ENCODE data around the gene CD34. TPM values are rescaled to one million over a fixed set of nuclear protein-coding genes. Genes with fewer than 3 reads are reported as not detected.

The CD34 gene
- total RNA-seq, 3 donors from 2014 or later = 7.7 to 26.9 (median 9.7) TPM

DNA sequence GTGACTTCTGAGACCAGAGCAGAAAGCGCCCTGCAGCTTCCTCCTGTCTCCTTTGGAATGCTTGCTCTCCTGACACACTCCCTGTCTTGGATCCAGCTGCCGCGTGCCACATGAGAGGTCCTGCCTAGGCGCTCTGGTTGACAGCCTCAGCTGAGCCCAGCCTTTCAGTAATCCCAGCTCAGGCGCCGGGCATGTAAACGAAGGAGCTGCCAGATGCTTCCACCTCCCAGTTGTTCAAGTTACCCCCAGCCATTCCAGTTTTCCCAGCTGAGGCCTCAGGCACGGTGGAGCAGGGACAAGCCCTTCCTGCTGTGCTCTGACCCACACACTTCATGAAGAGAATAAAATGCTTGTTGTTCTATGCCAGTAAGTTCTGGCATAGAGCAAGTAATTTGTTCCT, 14.3 kb upstream of the CD34 start:
- ATAC-seq = no peak
- TF ChIP-seq, protein P1, sequence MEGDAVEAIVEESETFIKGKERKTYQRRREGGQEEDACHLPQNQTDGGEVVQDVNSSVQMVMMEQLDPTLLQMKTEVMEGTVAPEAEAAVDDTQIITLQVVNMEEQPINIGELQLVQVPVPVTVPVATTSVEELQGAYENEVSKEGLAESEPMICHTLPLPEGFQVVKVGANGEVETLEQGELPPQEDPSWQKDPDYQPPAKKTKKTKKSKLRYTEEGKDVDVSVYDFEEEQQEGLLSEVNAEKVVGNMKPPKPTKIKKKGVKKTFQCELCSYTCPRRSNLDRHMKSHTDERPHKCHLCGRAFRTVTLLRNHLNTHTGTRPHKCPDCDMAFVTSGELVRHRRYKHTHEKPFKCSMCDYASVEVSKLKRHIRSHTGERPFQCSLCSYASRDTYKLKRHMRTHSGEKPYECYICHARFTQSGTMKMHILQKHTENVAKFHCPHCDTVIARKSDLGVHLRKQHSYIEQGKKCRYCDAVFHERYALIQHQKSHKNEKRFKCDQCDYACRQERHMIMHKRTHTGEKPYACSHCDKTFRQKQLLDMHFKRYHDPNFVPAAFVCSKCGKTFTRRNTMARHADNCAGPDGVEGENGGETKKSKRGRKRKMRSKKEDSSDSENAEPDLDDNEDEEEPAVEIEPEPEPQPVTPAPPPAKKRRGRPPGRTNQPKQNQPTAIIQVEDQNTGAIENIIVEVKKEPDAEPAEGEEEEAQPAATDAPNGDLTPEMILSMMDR (IDR thresholded peaks at IDR 0.05) = no peak
- no peaks in the 10 kb centered on the region for H3K4me1 ChIP-seq (ENCODE audit: low read depth)

DNA sequence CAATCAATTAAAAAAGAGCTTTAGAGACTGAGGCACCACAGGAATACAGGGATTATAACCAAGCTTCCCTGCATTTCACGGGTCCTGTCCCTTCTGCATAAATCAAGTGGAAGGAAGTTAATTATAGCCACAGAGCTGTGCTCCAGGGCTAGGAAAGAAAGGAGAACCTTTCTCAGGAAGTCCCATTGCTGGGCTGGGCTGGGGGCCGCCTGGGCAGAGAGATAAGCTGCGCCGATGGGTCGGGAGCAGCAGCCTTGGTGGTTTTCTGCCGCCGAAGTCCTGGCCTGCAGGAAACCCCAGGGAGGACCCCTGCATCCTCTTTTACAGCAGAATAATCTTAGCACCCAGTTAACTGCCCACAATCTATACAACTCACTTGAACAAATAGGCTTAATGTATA, 12.6 kb upstream of the CD34 start:
- TF ChIP-seq, protein P1 (IDR thresholded peaks at IDR 0.05) = no peak
- no peaks in the 10 kb centered on the region for H3K36me3 ChIP-seq (ENCODE audit: low read depth)
- no peaks in the 10 kb centered on the region for H3K9me3 ChIP-seq
- ATAC-seq = no peak
- peaks cover 3% of the 10 kb centered on the region for H3K4me1 ChIP-seq (ENCODE audit: low read depth)
- H3K4me3 ChIP-seq = no peak overlapping the region
- intact Hi-C loops (cut with DNase I, micrococcal nuclease) = no loop called here
- DNase-seq = no peak

More for the DNA sequence above, 14.3 kb upstream of the CD34 start:
- peak in 1 of 3 donors; percentile 48 for DNase-seq
- H3K36me3 ChIP-seq (ENCODE audit: low read depth) = no peaks in the 10 kb centered on the region
- no peaks in the 10 kb centered on the region for H3K9me3 ChIP-seq
- intact Hi-C loops (cut with DNase I, micrococcal nuclease) = no loop called here
- H3K4me3 ChIP-seq = no peak overlapping the region

DNA sequence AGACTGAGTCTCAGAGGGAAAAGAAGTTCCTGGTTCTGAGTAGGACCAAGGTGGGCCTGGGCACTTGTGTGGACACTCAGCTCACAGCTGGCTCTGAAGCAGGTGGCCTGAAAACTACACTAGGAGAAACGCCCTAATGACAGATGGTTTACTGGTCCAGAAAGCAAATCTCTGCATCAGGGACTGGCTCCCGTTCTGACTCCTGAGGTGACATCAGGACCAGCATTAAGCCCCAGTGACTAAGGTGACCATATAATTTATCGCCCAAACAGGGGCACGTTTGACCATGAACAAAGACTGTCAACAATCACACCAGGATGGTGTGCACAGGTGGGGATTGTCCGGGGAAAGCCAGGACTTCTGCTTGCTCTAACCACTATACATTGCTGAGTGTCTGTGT, 12.2 kb upstream of the CD34 start:
- Histone ChIP-seq H3K4me3 (no peak overlapping the region), H3K9me3 (no peaks in the 10 kb centered on the region), H3K36me3 (ENCODE audit: low read depth) (no peaks in the 10 kb centered on the region), H3K4me1 (ENCODE audit: low read depth) (peaks cover 3% of the 10 kb centered on the region)
- TF ChIP-seq, protein P1 (IDR thresholded peaks at IDR 0.05) = no peak
- DNase-seq (no peak), ATAC-seq (no peak)
- intact Hi-C loops (cut with DNase I, micrococcal nuclease) = no loop called here

DNA sequence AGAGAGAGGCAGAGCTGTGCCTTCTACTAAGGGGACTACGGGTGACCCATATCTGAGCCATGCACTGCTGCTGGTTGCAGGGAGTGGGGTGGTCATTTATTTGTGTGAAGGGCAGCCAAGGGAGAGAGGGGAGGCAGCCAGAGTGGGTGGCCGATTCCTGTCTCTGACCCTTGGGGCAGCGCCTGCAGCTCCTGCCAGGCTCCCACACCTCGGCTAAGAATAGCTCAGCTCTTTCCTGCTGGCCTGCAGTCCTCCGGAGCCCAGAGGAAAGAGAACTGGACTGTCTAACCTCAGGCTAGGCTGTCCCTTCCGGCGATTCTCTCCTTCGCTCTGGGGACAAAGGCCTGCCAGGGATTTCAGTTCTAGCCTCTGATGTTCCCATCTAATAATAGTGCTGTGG, 11.6 kb upstream of the CD34 start:
- Histone ChIP-seq H3K36me3 (ENCODE audit: low read depth) (no peaks in the 10 kb centered on the region), H3K4me3 (no peak overlapping the region), H3K9me3 (no peaks in the 10 kb centered on the region), H3K4me1 (ENCODE audit: low read depth) (peaks cover 3% of the 10 kb centered on the region)
- intact Hi-C loops (cut with DNase I, micrococcal nuclease) = no loop called here
- ATAC-seq (no peak), DNase-seq (no peak)
- TF ChIP-seq, protein P1 (IDR thresholded peaks at IDR 0.05) = no peak

DNA sequence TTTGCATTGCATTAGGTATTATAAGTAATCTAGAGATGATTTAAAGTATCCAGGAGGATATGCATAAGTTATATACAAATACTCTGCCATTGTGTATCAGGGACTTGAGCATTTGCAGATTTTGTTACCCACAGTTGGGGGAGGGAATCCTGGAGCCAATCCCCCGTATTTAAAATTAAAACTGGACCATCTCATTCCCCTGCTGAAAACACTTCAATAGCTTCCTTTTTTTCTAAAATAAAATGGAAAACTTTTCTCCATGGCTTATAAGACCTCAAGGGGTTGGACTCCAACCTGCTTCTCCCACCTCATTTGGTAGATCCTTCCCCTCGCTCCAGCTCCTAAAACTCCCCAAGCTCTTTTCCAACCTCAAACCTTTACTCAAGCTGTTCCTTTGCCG, 10.4 kb upstream of the CD34 start:
- intact Hi-C loops (cut with DNase I, micrococcal nuclease) = no loop called here
- Histone ChIP-seq H3K36me3 (ENCODE audit: low read depth) (no peaks in the 10 kb centered on the region), H3K9me3 (no peaks in the 10 kb centered on the region), H3K4me1 (ENCODE audit: low read depth) (peaks cover 3% of the 10 kb centered on the region), H3K4me3 (no peak overlapping the region)
- DNase-seq (no peak), ATAC-seq (no peak)
- TF ChIP-seq, protein P1 (IDR thresholded peaks at IDR 0.05) = no peak

DNA sequence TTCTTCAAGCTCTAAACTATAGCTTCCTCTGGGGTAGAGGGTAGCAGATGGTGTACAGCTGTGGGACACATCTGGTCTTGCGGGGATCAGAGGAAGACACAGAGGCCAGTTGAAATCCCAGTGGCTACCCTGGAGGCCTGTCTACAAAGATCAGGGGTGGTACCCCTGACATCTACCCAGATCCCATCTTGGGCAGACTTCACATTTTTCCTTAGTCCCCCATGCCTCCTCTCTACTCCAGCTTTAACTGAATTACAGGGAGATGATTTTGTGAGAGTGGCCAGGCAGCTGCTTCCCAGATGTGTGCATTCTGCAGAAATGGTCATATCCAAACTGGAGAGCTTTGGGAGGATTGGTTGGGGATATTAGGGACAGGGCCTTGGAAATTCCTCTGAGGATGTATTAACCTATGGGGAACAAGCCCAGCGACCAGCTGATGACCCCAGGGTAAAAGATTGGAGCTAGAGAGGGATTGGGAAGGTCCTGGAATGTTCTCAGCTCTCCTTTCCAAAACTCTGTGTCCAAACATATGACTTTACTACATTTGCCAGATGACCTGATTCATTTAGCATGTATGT, 9.6 kb upstream of the CD34 start:
- H3K4me3 ChIP-seq = no peak overlapping the region

More for the DNA sequence above, 9.6 kb upstream of the CD34 start:
- Histone ChIP-seq H3K9me3 (no peaks in the 10 kb centered on the region), H3K4me1 (ENCODE audit: low read depth) (peaks cover 3% of the 10 kb centered on the region), H3K36me3 (ENCODE audit: low read depth) (no peaks in the 10 kb centered on the region)
- TF ChIP-seq, protein P1 (IDR thresholded peaks at IDR 0.05) = no peak
- intact Hi-C loops (cut with DNase I, micrococcal nuclease) = no loop called here
- DNase-seq = no peak
- ATAC-seq = no peak

All from mucosa of descending colon (tissue), 3 donors.